Renal cortex interstitium (tissue), 11 donors: ENCODE results near the gene CYP2E1. TPM values are rescaled to one million over a fixed set of nuclear protein-coding genes. Genes with fewer than 3 reads are reported as not detected.
"Not testable (repeated sequence)": the region's sequence is repeated elsewhere in the genome, so short reads cannot be mapped to it uniquely, and the experiment has no call there.

ENCODE experiments used
- DNase-seq, 11 donors: peaks; one replicate each; pipeline ENCODE4 v3.0.0-alpha.2; 2013; ENCODE audit warnings: low read depth in 9 of 11, low spot score in 4 of 11; ENCODE audit errors: extremely low read depth in 1 of 11
- polyA plus RNA-seq, 3 donors: library from polyadenylated mRNA; unstranded; fragments of 120-200 nt; gene quantifications; one replicate each; pipeline ENCODE4 v1.2.1, GENCODE V29; 2013; ENCODE audit not compliant: insufficient read length in 3 of 3

The CYP2E1 gene
- polyA plus RNA-seq, 3 donors: 1.7 to 2.3 (median 1.7) TPM

GRCh38 chr10:133523631-133524203 lies 3.4 kb upstream of the CYP2E1 start:
- DNase-seq: no peak

GRCh38 chr10:133525444-133525843 lies 1.7 kb upstream of the CYP2E1 start:
- DNase-seq: no peak

GRCh38 chr10:133527771-133528271 lies 658 bp downstream of the CYP2E1 start:
- DNase-seq: no peak

GRCh38 chr10:133528296-133528844 lies 1.2 kb downstream of the CYP2E1 start:
- no peak for DNase-seq

- DNase-seq: no peak
Measured at GRCh38 chr10:133528845-133529575, 1.8 kb downstream of the CYP2E1 start.

- no peak for DNase-seq
Measured at GRCh38 chr10:133529576-133529946, 2.4 kb downstream of the CYP2E1 start.

GRCh38 chr10:133530506-133530905 lies 3.3 kb downstream of the CYP2E1 start:
- DNase-seq: no peak

- DNase-seq: no peak
Measured at GRCh38 chr10:133532871-133533270, 5.7 kb downstream of the CYP2E1 start.

GRCh38 chr10:133534417-133534816 lies 7.3 kb downstream of the CYP2E1 start:
- DNase-seq: no peak

- no peak for DNase-seq
Measured at GRCh38 chr10:133536198-133536597, 9.0 kb downstream of the CYP2E1 start.

- no peak for DNase-seq
Measured at GRCh38 chr10:133537546-133538545, 10.7 kb downstream of the CYP2E1 start.

- DNase-seq: not testable (repeated sequence)
Measured at GRCh38 chr10:133541441-133541975, 14.3 kb downstream of the CYP2E1 start.

- no peak for DNase-seq
Measured at GRCh38 chr10:133544506-133544905, 17.3 kb downstream of the CYP2E1 start.

- DNase-seq: no peak
Measured at GRCh38 chr10:133554600-133554999, 27.4 kb downstream of the CYP2E1 start.

- DNase-seq: no peak
Measured at GRCh38 chr10:133555521-133555920, 28.4 kb downstream of the CYP2E1 start.

GRCh38 chr10:133557381-133557780 lies 30.2 kb downstream of the CYP2E1 start:
- DNase-seq: no peak

GRCh38 chr10:133559216-133559615 lies 32.1 kb downstream of the CYP2E1 start:
- no peak for DNase-seq

- no peak for DNase-seq
Measured at GRCh38 chr10:133564816-133565215, 37.7 kb downstream of the CYP2E1 start.
